ENCODE measurements around the gene SPRR5. TPM values are rescaled to one million over a fixed set of nuclear protein-coding genes. Genes with fewer than 3 reads are reported as not detected.

Gene SPRR5
- total and polyA plus RNA-seq, 12 donors = not detected

- intact Hi-C loops (cut with DNase I) = no loop called here
- no peak for DNase-seq
- no peak for TF ChIP-seq CTCF (IDR thresholded peaks at IDR 0.05)
- Histone ChIP-seq H3K36me3 (no peaks in the 10 kb centered on the region), H3K9me3 (peaks cover 0 to 2% (median 0%) of the 10 kb centered on the region in 11 donors), H3K27me3 (peaks cover 0 to 3% (median 0%) of the 10 kb centered on the region in 7 donors), H3K4me1 (no peaks in the 10 kb centered on the region), H3K4me3 (no peak overlapping the region), H3K27ac (no peak overlapping the region)
- 58 to 63% methylated on average over 10 of the region's 10 CpGs for whole genome bisulfite sequencing, 2 donors
- no peak for ATAC-seq
These were observed 13.5 kb downstream of the SPRR5 start for GRCh38 chr1:152960452-152961044.

GRCh38 chr1:152961226-152961891 is 14.4 kb downstream of the SPRR5 start:
- no peak overlapping the region for H3K4me3 ChIP-seq
- intact Hi-C loops (cut with DNase I) = no loop called here
- H3K27ac ChIP-seq = no peak overlapping the region
- H3K36me3 ChIP-seq = no peaks in the 10 kb centered on the region
- DNase-seq = no peak
- H3K4me1 ChIP-seq = no peaks in the 10 kb centered on the region
- H3K27me3 ChIP-seq = peaks cover 0 to 4% (median 0%) of the 10 kb centered on the region in 7 donors
- TF ChIP-seq CTCF (IDR thresholded peaks at IDR 0.05) = no peak
- peaks cover 0 to 2% (median 0%) of the 10 kb centered on the region in 11 donors for H3K9me3 ChIP-seq
- ATAC-seq = no peak
- 74 to 77% methylated on average over 7 of the region's 7 CpGs for WGBS, 2 donors

- no peaks in the 10 kb centered on the region for H3K36me3 ChIP-seq
- DNase-seq (no peak), ATAC-seq (no peak)
- H3K9me3 ChIP-seq = peaks cover 0 to 2% (median 0%) of the 10 kb centered on the region in 11 donors
- no peak overlapping the region for H3K4me3 ChIP-seq
- no peaks in the 10 kb centered on the region for H3K4me1 ChIP-seq
- TF ChIP-seq CTCF (IDR thresholded peaks at IDR 0.05) = no peak
- no peak overlapping the region for H3K27ac ChIP-seq
- peaks cover 0 to 7% (median 3%) of the 10 kb centered on the region in 7 donors for H3K27me3 ChIP-seq
- intact Hi-C loops (cut with DNase I) = no loop called here
- WGBS, 2 donors = 67 to 74% methylated on average over 2 of the region's 2 CpGs
These were observed 15.9 kb downstream of the SPRR5 start for GRCh38 chr1:152962876-152963415.

- 67 to 79% methylated on average over 1 of the region's 1 CpG for WGBS, 2 donors
- DNase-seq = no peak
- H3K27me3 ChIP-seq = peaks cover 0 to 7% (median 3%) of the 10 kb centered on the region in 7 donors
- H3K36me3 ChIP-seq = no peaks in the 10 kb centered on the region
- TF ChIP-seq CTCF (IDR thresholded peaks at IDR 0.05) = no peak
- H3K9me3 ChIP-seq = peaks cover 0 to 2% (median 0%) of the 10 kb centered on the region in 11 donors
- no peak overlapping the region for H3K4me3 ChIP-seq
- no peak for ATAC-seq
- no peaks in the 10 kb centered on the region for H3K4me1 ChIP-seq
- H3K27ac ChIP-seq = no peak overlapping the region
- intact Hi-C loops (cut with DNase I) = no loop called here
These were observed 17.5 kb downstream of the SPRR5 start for GRCh38 chr1:152964536-152964935.
